MM.1S (cell line): ENCODE data around the gene PTPRZ1.

Experiments
- CTCF ChIP-seq: fragments of 300-600 bp; sonication (generic); IDR thresholded peaks from 2 replicates; pipeline ENCODE4 v1.5.1; 2016; ENCODE audit warnings: antibody characterized with exemption, low read length, mixed read lengths
- EZH2phosphoT487 ChIP-seq: fragments of 300-600 bp; sonication (generic); IDR thresholded peaks from 2 replicates; pipeline ENCODE4 v1.6.1; 2018; ENCODE audit warnings: antibody characterized with exemption, low read length

- TF ChIP-seq EZH2phosphoT487 (no peak), CTCF (peak; percentile 99)
Observed at GRCh38 chr7:122092964-122093797, 220.2 kb downstream of the PTPRZ1 start.
